HG02852 (cell line): ENCODE measurements around the gene TMEM53.

Source experiments
- ATAC-seq: cut with Tn5 transposase; IDR thresholded peaks from one replicate; pipeline ENCODE4 v1.9.1; 2021; ENCODE audit warnings: mild to moderate bottlenecking, moderate library complexity; ENCODE audit not compliant: unreplicated experiment

Gene TMEM53

GRCh38 chr1:44698138-44698537 lies 23.9 kb upstream of the TMEM53 start:
- no peak for ATAC-seq

GRCh38 chr1:44696789-44697345 lies 22.6 kb upstream of the TMEM53 start:
- ATAC-seq: no peak

GRCh38 chr1:44696101-44696500 lies 21.8 kb upstream of the TMEM53 start:
- ATAC-seq: no peak

- no peak for ATAC-seq
These were observed 21.4 kb upstream of the TMEM53 start for GRCh38 chr1:44695671-44696070.

- peak; percentile 82 for ATAC-seq
These were observed 20.7 kb upstream of the TMEM53 start for GRCh38 chr1:44694863-44695478.

- no peak for ATAC-seq
These were observed 19.6 kb upstream of the TMEM53 start for GRCh38 chr1:44693900-44694299.

GRCh38 chr1:44693159-44693558 lies 18.9 kb upstream of the TMEM53 start:
- ATAC-seq: no peak

GRCh38 chr1:44689447-44689765 lies 15.1 kb upstream of the TMEM53 start:
- ATAC-seq: no peak

GRCh38 chr1:44688760-44689446 lies 14.6 kb upstream of the TMEM53 start:
- ATAC-seq: no peak

GRCh38 chr1:44685881-44686280 lies 11.6 kb upstream of the TMEM53 start:
- no peak for ATAC-seq

GRCh38 chr1:44685218-44685617 lies 10.9 kb upstream of the TMEM53 start:
- ATAC-seq: no peak

- peak; percentile 90 for ATAC-seq
These were observed 10.2 kb upstream of the TMEM53 start for GRCh38 chr1:44684525-44684924.

- no peak for ATAC-seq
These were observed 8.6 kb upstream of the TMEM53 start for GRCh38 chr1:44682883-44683265.

GRCh38 chr1:44681905-44682882 lies 7.9 kb upstream of the TMEM53 start:
- no peak for ATAC-seq

GRCh38 chr1:44679468-44679867 lies 5.2 kb upstream of the TMEM53 start:
- no peak for ATAC-seq

GRCh38 chr1:44678626-44679025 lies 4.3 kb upstream of the TMEM53 start:
- ATAC-seq: no peak

GRCh38 chr1:44678120-44678519 lies 3.8 kb upstream of the TMEM53 start:
- no peak for ATAC-seq

GRCh38 chr1:44677201-44677766 lies 3.0 kb upstream of the TMEM53 start:
- no peak for ATAC-seq

GRCh38 chr1:44676484-44677200 lies 2.4 kb upstream of the TMEM53 start:
- ATAC-seq: no peak

- no peak for ATAC-seq
These were observed 905 bp upstream of the TMEM53 start for GRCh38 chr1:44675186-44675585.
